NOMO-1 treated with DMSO at 0.1 percent for 48 hours (cell line): Measurements from ENCODE around the gene KXD1.
"Not testable (repeated sequence)": the region's sequence is repeated elsewhere in the genome, so short reads cannot be mapped to it uniquely, and the experiment has no call there.

ENCODE experiments used
- DNase-seq: peaks from one replicate; lab custom pipeline; 2025; ENCODE audit not compliant: unreplicated experiment; lab: John Stamatoyannopoulos, UW

KXD1 gene, protein sequence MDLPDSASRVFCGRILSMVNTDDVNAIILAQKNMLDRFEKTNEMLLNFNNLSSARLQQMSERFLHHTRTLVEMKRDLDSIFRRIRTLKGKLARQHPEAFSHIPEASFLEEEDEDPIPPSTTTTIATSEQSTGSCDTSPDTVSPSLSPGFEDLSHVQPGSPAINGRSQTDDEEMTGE

DNA sequence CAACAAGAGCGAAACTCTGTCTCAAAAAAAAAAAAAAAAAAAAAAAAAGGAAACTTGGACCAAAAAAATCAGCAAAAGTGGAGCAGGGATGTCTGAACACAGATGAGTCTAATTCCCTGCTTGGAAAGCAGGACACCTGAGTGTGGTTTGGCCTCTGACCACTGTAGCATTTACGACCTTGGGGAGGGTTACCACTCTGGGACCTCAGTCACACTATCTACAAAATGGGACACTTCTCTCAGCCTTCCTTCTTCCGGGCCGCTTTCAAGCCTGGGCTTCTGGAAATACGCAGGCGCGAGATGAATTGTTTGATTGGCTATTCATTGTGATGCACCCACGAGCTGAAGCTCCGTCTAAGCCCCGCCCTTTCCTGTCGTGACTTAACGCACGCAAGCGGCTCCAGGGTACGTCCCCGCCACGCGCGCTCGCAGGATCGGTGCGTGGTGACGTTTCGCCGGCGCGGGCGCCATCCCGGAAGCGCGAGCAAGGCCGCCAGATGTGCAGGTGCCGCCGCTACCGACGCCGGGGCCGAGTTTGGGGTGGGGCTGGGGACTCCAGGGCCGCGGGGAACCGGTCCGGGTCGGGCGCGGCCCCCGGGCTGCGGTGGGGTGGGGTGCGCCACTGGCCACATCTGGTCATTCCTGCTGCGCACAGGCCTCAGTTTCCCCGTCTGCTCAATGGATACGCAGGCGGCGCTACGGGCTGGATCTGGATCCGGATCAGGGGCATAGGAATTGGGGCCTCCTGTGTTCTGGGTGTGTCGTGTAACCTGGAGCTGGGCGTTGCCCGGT, at the start of gene KXD1:
Gene KXD1, plus strand, starts transcription at position 460 of the 791 bp plus-strand sequence. CDS start 4,187 bp downstream, outside the sequence.
- peak; percentile 99 for DNase-seq

DNA sequence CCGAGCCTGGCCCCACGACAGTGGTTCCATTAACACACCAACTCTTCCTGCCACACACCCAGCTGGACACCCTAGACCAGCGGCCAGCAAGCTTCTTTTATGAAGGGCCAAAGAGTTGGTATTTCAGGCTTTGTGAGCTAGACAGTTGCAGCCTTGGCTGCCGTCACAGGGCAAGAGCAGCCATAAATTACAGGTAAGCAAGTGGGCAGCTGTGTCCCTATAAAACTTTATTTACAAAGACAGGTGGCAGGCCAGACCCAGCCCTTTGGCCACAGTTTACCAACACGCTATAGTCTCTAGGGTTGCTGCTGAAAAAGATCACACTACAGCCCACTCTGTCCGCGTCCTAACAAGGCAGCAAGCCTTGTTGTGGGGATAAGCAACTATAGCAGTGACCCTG, 49.1 kb upstream of the KXD1 start:
- DNase-seq: no peak

DNA sequence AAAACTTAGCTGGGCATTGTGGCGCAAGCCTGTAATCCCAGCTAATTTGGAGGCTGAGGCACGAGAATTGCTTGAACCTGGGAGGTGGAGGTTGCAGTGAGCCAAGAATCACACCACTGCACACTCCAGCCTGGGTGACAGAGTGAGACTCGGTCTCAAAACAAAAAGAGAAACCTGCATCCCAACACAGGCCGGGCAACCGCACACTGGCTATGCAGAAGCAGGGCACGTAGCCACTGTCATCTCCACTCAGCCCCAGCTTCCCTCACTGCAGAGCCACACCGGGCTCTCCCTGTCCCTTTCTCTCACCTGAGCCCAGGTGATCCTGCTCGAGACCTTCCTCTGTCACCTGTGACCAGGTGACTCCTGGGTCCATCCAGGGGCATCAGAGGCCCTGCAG, 47.5 kb upstream of the KXD1 start:
- DNase-seq: no peak

DNA sequence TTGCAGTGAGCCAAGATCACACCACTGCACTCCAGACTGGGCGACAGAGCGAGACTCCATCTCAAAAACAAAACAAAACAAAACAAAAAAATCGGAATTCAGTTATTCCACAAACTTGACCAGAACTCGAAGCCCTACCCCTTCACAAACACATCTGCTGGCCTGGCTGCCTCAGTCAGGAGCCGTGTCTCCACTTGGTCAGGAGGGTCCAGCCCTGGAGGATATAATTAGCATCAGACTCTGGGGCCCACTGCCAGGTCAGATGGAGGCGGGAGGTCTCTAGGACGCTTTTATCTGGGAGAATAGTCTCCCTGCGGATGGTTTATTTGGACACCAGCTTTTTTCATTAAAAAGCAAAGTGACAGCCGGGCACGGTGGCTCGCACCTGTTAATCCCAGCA, 43.8 kb upstream of the KXD1 start:
- DNase-seq: no peak

DNA sequence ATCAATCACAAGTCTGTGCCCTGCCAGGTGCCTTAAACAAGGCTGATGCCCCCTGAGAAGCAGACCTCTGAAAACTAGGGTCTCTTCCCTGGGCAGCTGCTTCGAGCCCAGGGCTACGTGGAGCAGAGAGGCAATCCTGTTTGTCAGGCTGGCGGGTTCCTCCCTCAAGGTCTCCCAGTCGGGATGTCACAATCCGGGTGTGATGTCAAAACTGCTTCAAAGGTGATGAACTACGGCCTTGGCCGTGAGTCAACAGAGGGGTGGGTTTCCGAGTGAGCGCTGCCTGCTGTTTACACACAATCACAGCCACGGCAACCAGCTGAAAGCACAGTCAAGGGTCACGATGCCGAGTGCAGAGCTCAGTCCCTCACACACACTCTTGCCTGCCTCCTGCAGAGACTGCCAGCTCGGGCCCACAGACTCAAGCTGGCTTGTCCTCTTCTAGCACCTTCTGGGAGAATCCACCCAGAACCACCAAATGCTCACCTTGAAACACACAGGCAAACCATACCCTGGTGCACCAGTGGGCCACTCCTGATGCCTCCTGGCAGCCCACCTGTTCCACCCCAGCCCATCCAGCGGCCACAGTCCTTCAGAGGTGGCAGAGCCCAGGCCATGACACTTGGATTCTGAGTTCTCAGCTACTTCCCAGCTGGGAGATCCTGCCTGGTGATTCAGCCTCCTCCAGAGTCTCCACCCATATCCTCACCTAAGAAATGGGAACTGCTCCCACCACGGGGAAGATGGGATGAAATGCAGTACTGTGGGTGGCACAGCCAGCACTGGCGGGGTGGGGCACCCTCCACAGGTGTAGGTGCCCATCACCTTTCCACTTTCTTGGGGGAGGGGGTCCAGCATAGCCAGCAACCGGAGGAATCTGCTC, 42.6 kb upstream of the KXD1 start:
- peak; percentile 86 for DNase-seq

DNA sequence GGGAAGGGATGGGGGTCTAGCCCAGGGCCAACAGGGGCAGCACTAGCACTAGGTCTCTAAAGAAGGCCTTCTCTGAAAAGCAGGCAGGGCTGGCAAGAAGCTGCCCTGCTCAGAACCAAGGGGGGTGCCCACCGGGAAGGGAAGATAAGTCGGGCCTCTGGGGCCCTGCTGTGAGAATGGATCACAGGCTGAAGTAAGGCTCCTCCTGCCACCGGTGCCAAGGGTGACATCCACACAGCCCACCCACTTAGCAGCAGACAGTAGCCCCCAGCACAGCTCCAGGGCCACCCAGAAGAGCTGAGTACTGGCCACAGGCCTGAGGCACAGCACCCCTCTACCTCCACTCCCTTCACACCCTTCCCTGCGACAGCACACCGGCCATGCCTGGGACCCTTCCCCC, 41.7 kb upstream of the KXD1 start:
- no peak for DNase-seq

DNA sequence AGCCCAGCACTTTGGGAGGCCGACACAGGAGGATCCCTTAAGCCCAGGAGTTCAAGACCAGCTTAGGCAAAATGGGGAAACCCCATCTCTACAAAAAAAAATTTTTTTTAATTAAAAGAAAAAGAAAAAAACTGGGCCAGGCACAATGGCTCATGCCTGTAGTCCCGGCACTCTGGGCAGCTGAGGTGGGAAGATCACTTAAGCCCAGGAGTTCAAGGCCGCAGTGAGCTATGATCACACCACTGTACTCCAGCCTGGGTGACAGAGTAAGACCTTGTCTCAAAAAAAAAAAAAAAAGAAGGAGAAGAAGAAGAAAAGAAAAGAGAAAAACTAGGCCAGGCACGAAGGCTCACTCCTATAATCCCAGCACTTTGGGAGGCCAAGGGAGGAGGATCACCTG, 40.1 kb upstream of the KXD1 start:
- no peak for DNase-seq

DNA sequence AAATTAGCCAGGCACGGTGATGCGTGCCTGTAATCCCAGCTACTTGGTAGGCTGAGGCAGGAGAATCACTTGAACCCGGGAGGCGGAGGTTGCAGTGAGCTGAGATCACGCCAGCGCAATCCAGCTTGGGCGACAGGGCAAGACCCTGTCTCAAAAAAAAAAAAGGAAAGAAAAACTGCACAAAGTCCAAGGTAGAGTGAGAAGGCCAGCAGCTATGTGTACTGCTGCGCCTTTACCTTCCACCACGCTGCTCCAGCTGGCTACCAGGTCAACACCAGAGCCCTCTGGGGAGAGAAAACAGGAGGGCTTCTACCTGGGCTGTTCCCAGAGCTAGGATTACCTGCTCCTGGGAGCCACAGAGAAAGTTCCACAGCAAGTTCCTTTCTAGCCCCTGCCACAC, 39.0 kb upstream of the KXD1 start:
- no peak for DNase-seq

DNA sequence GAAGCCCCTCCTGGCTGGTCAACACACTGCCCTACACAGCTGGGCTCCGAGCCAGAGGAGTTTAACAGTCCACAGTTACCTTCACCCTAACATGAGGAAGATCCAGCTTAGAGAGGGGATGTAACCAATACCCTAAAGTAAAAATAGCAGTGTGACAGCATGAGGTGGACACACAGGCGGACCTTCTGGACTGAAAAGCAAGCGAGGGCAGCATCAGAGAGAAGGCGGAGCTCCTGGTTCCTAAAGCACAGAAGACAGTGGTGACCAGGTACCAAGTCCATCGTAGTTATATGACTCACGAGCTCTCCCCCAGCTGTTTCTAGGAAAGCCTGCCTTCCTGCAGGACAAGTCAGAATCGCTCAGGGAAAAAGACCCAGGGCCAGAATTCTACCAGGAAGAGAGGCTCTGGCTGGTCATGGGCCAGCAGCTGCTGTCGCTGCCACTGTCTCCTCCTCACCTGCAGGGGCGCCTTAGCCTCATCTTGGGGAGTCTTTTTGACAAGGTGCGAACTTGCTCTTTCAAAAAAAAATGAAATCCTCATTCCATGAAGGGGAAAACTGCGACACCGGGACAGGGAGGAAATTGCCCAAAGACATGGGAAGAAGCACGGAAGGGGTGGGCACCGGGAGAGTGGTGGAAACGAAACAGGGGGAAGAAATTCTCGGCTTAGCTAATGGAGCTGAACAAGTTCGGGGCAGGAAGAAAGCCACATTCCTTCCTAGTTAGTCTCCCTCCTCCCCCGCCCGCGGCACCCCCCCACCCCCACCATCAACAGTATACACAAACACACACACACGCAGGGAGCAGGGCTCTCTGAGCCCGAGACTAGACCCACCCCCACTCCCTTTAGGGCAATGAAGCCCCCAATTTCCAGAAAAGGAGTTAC, 37.5 kb upstream of the KXD1 start:
- DNase-seq: peak; percentile 61

DNA sequence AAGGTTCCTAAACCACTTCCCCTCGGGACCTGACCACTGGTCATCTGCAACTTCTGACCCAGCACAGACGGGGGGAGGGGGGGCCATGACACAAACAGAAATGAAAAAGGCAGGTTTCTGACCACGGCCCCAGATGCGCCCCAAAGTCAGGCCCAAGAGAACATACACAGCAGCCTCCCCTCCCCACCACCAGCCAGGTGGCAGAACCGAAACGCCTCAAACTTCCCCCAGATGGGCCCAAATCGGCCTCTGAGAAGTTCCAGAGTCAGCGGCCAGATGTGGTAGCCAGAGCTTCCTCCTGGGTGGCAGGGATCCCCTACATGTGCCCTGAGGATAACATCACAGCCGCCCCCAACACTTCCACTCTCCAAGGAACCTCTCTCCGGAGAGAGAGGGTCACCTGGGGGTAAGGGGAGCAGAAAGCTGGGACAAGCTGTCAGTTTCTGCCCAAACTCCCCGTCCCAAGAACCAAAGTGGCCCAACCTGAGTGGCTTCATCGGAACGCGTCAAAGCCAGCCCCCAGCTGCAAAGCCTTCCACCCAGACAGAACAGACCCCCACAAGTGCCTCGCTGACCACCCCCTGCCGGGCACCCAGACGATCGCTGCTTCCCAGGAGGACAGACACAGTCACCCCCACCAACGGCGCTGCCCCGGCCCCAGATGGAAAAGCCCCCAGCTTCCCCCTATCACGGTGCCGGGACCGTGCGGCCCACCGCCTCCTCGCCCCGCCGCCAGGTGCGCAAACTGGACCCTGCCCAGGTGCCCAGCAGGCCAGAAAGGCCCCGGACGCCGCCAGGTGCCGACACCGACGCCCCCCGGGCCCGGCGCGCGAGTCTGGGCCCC, 36.6 kb upstream of the KXD1 start:
- DNase-seq: no peak

DNA sequence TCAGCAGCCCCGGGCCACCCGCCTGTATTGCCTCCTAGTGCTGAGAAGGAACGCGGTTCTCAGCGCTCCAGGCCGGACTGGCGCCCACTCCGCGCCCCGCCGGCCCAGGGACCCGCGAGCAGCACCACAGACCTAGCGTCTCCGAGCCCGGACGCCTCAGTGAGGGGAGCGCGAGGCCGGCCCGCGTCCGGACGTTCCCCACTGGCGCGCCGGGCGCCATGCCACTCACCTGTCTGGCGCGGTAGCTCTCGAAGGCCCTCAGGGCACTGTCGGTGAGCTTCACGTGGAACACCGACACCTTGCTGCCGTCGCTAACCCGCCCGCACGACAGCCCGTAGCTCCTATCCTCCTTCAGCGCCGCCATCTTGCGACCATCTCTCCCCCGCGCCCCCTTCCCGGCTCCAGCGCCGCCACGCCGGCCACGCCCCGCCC, 36.0 kb upstream of the KXD1 start, which contains the start of gene ELL:
Gene ELL, minus strand, starts transcription at position 379 of the 432 bp plus-strand sequence. Its CDS starts 15 bp downstream, at position 364.
- DNase-seq: no peak

DNA sequence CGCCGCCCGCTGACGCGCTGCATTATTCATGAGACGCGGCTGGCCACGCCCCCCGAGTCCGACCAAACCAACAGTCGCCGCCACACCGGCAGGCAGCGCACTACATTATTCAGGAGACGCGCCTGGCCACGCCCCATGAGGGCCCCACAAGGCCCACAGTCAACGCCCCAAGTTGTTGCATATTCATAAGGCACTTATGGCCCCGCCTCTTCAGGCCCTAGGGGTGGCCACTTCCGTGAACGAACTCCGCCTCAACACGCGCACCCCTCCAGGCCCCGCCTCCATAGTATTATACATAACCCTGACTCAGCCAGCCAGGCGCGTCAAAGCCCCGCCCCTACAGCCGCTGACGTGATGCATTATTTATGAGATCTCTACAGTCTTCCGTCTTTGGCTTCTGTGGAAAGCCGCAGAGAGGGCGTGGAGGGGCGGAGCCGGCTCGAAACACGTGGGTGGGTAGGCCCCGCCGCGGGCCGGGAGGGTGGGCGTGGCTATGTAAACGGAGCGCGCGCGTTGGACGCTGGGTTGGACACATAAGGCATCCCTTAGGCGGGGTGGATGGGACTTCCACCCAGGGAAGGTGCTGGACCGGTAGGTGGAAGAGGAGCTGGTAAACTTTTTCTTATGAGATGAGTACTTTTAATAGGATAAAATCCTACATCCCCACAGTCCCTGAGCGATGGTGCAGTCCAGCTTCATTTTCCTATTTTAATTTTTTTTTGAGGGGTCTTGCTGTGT, 35.4 kb upstream of the KXD1 start:
- DNase-seq: peak; percentile 100

DNA sequence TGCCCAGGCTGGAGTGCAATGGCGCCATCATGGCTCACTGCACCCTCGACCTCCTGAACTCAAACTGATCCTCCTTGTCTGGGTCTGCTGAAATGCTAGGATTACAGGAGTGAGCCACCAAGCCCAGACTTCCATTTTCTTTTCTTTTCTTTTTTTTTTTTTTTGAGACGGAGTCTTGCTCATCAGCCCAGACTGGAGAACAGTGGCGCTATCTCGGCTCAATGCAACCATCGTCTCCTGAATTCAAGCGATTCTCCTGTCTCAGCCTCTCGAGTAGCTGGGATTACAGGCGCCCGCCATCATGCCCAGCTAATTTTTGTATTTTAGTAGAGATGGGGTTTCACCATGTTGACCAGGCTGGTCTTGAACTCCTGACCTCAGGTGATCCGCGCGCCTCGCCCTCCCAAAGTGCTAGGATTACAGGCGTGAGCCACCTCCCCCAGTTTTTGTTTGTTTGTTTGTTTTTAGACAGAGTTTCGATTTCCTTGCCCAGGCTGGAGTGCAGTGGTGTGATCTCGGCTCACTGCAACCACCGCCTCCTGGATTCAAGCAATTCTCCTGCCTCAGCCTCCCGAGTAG, 34.7 kb upstream of the KXD1 start:
- not testable (repeated sequence) for DNase-seq

DNA sequence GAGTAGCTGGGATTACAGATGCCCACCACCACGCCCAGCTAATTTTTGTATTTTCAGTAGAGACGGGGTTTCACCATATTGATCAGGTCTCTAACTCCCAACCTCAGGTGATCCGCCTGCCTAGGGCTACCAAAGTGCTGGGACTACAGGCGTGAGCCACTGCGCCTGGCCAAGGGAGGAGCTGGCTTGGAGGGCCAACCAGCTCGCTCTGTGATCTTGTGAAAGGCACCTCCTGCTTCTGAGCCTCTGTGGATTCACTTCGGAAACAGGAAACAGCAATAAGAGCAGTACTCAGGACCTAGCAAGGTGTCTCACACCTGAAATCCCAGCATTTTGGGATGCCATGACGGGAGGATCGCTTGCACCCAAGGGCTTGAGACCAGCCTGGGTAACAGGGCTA, 33.8 kb upstream of the KXD1 start:
- no peak for DNase-seq

DNA sequence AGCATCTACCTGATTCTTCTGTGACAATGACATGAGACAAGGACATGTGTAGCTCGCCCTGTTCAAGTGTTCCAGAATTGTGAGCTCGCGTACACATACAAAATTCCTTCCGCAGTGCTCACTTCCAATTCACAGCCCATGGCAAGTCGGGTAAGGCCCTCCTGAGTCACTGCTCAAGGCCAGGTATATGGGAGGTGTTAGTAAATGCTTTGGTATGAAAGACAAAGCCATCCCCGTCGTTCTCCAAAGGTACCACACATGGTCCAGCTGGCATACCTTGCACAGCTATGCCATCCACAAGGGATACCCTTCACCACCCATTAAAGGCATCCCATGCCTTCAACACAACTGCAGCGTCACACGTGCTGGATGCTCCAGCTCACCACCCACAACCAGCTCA, 31.4 kb upstream of the KXD1 start:
- DNase-seq: no peak

DNA sequence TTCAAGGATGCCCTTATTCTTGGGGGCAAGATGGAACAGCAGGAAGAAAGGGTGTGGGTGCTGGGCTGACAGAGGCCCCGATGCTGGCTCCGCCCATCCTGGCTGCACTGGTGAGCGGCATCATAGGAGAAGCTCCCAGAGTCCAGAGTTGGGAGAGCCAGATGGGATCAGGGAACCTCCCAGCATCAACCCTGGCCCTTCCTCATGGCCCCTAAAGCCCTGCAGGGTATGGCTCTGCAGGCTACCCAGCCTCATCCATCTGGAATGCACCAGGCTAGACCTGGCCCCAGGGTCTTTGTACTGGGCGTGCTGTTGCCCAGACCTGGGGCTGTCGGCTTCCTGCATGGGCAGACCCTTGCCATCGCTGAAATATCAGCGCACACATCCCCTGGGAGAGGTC, 27.9 kb upstream of the KXD1 start:
- DNase-seq: no peak

DNA sequence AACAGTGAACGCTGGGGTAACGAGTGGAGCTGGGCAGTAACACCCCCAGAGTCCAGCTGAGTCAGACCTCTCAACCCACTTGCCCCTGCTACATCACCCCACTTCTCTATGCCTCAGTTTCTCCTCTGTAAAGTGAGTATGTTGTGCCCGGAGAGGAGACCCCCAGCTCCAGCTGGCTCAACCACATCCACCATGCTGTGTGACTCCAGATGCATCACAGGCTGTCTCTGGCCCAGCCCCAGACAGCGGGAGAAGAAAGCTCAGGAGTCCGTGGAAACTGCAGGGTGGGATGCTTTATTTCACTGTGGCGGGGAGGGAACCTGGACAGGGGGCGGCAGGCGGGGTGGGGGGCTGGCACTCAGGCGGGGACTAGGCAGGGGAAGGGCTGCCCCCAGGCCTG, 26.2 kb upstream of the KXD1 start:
- no peak for DNase-seq

DNA sequence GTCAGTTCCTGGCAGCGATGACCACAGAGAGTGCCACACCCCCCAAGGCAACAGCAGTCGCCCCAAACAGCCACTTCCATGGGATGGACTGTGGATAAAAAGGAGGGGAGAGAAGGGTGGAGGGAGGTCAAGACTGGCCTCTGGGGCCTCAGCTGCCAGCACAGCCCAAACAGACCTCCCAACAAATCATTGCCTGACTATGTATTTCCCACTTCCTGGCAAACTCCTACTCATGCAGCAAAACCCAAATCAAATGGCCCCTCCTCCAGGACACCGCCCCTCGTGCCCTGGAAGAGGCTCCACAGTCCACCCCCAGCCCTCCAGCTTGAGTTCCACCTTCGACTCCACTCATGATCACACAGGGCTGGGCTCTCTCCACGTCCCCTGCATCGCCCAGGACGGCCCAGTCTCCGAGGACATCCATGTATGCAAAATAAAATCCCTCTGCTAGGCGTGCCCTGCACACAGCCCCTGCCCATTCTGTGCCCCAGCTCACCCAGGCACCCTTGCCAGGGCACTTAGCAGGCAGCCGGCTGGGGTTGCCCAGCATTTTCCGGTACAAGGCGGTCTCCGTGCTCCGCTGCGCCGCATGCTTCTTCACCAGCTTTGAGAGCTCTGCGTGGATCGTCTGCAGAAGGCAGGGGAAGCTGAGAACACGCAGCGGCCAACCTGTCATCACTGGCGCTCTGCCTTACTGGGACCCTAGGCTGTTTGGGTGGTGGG, 25.3 kb upstream of the KXD1 start:
- no peak for DNase-seq
